Posterior vena cava (tissue), 2 donors: ENCODE data around the gene DARS1. TPM values are rescaled to one million over a fixed set of nuclear protein-coding genes. Genes with fewer than 3 reads are reported as not detected.

ENCODE experiments used
- DNase-seq: peaks from one replicate; pipeline ENCODE4 v3.0.0-alpha.2; 2020; ENCODE audit warnings: low spot score
- intact Hi-C, 2 donors: fragments of 100-400 bp; cut with DNase I; formaldehyde crosslinking; loops; one replicate each; pipeline versions ENCODE4 v1.14.1 to v1.14.2; 2022 to 2023
- total RNA-seq, 2 donors: library from RNA; stranded (reverse); fragmentation: NEBNext Ultra II Directional; extraction: Animal tissue kit (Norgen Biotek cat#: 25700); gene quantifications; one replicate each; pipeline ENCODE4 v1.2.1, GENCODE V29; 2021
- donor health status: DM: yes; HTN: yes; CAD: no.
- donor health status: DM: yes; HTN: yes; CAD: no.

DARS1 gene
- total RNA-seq, 2 donors from 2014 or later, result 52.7 to 85.2 TPM

- intact Hi-C loops, result no loop called here
- no peak for DNase-seq
Observed at GRCh38 chr2:135862718-135863117, 122.7 kb downstream of the DARS1 start.

Other genes with a start within 250 kb of the DARS1 start
- gene UBXN4, start 243.8 kb downstream of the DARS1 start, total RNA-seq, result 10 to 100 TPM; 83.6 to 88.3 TPM
- under 1 TPM in 1 of 2 donors, not detected in 1; 0.05 TPM for gene LCT, start 148.4 kb downstream of the DARS1 start, total RNA-seq
- gene MCM6, start 109.2 kb downstream of the DARS1 start, total RNA-seq, result 10 to 100 TPM; 14.4 to 15.5 TPM
- gene CXCR4, start 132.5 kb upstream of the DARS1 start, total RNA-seq, result 1 to 10 TPM; 7.8 to 8.3 TPM